HEK293 (cell line): Measurements from ENCODE around the gene MAPRE2.

Experiments used
- CTCF ChIA-PET: fragments of 350-600 bp; formaldehyde crosslinking; extraction: SDS; loops from one replicate; lab custom pipeline; 2021; ENCODE audit warnings: antibody characterized with exemption; lab: Yijun Ruan, JAX
- POLR2A ChIA-PET: fragments of 300-600 bp; formaldehyde crosslinking; extraction: SDS; loops from one replicate; lab custom pipeline; 2020; ENCODE audit warnings: antibody characterized with exemption, inconsistent platforms; lab: Yijun Ruan, JAX
- H3K27ac ChIP-seq: fragments of 200-500 bp; sonication (Bioruptor generic); 2 replicates; pipeline ENCODE4 v1.5.1; 2014; ENCODE audit warnings: low read depth, low read length, control low read depth, inconsistent platforms; ENCODE audit errors: extremely low read depth
- H3K36me3 ChIP-seq, 2 experiments: fragments of 200-500 bp in 1 of 2; sonication (Bioruptor generic) in 1 of 2; 1 replicate in 1 of 2; 2 replicates in 1 of 2; pipeline ENCODE4 v1.5.1; 2014 to 2017; ENCODE audit warnings: inconsistent platforms in 2 of 2, low read length in 2 of 2; ENCODE audit not compliant: control insufficient read depth in 2 of 2, insufficient read depth in 1 of 2
- H3K4me1 ChIP-seq: fragments of 200-500 bp; sonication (Bioruptor generic); 2 replicates; pipeline ENCODE4 v1.5.1; 2014; ENCODE audit warnings: mild to moderate bottlenecking, low read length, inconsistent platforms; ENCODE audit not compliant: control insufficient read depth, insufficient read depth
- H3K4me3 ChIP-seq: 2 replicates; pipeline ENCODE4 v1.5.1; 2011; ENCODE audit warnings: low read depth, mild to moderate bottlenecking, control low read depth, low read length, moderate library complexity
- H3K9me3 ChIP-seq: fragments of 200-500 bp; sonication (Bioruptor generic); 2 replicates; pipeline ENCODE4 v1.5.1; 2014; ENCODE audit warnings: low read depth, low read length, inconsistent platforms; ENCODE audit not compliant: control insufficient read depth, insufficient read depth
- BCL11B ChIP-seq: fragments of 450-650 bp; formaldehyde crosslinking; IDR thresholded peaks from 2 replicates; pipeline ENCODE4 v1.5.1; 2016; ENCODE audit warnings: low read depth, missing biosample characterization, missing genetic modification characterization
- GLIS1 ChIP-seq: fragments of 450-650 bp; formaldehyde crosslinking; IDR thresholded peaks from 2 replicates; pipeline ENCODE4 v1.5.1; 2016; ENCODE audit warnings: missing biosample characterization, missing genetic modification characterization
- HIC1 ChIP-seq: fragments of 450-650 bp; formaldehyde crosslinking; IDR thresholded peaks from 2 replicates; pipeline ENCODE4 v1.5.1; 2016; ENCODE audit warnings: missing biosample characterization, missing genetic modification characterization
- REPIN1 ChIP-seq: fragments of 450-650 bp; formaldehyde crosslinking; IDR thresholded peaks from 2 replicates; pipeline ENCODE4 v1.5.1; 2017; ENCODE audit warnings: missing biosample characterization, missing genetic modification characterization, low read depth
- ZBTB21 ChIP-seq: fragments of 450-650 bp; formaldehyde crosslinking; IDR thresholded peaks from 2 replicates; pipeline ENCODE4 v1.5.1; 2017; ENCODE audit warnings: missing biosample characterization, missing genetic modification characterization
- ZNF114 ChIP-seq: fragments of 450-650 bp; formaldehyde crosslinking; IDR thresholded peaks from 2 replicates; pipeline ENCODE4 v1.5.0; 2017; ENCODE audit warnings: missing biosample characterization, missing genetic modification characterization
- ZNF140 ChIP-seq: fragments of 450-650 bp; formaldehyde crosslinking; IDR thresholded peaks from 2 replicates; pipeline ENCODE4 v1.5.1; 2016; ENCODE audit warnings: missing biosample characterization, missing genetic modification characterization
- ZNF148 ChIP-seq: fragments of 450-650 bp; formaldehyde crosslinking; IDR thresholded peaks from 2 replicates; pipeline ENCODE4 v1.5.0; 2017; ENCODE audit warnings: missing biosample characterization, missing genetic modification characterization, borderline replicate concordance
- ZNF169 ChIP-seq: fragments of 450-650 bp; formaldehyde crosslinking; IDR thresholded peaks from 2 replicates; pipeline ENCODE4 v1.5.1; 2016; ENCODE audit warnings: missing biosample characterization, missing genetic modification characterization
- ZNF2 ChIP-seq: fragments of 450-650 bp; formaldehyde crosslinking; IDR thresholded peaks from 2 replicates; pipeline ENCODE4 v1.5.1; 2016; ENCODE audit warnings: missing biosample characterization, missing genetic modification characterization
- ZNF354C ChIP-seq: fragments of 450-650 bp; formaldehyde crosslinking; IDR thresholded peaks from 2 replicates; pipeline ENCODE4 v1.5.1; 2016; ENCODE audit warnings: missing biosample characterization, missing genetic modification characterization, low read depth, borderline replicate concordance
- ZNF362 ChIP-seq: fragments of 450-650 bp; formaldehyde crosslinking; IDR thresholded peaks from 2 replicates; pipeline ENCODE4 v1.5.1; 2016; ENCODE audit warnings: missing biosample characterization, missing genetic modification characterization
- ZNF433 ChIP-seq: fragments of 450-650 bp; formaldehyde crosslinking; IDR thresholded peaks from 2 replicates; pipeline ENCODE4 v1.5.1; 2016; ENCODE audit warnings: missing biosample characterization, missing genetic modification characterization, low read depth
- ZNF561 ChIP-seq: fragments of 450-650 bp; IDR thresholded peaks from 2 replicates; pipeline ENCODE4 v1.5.1; 2018; ENCODE audit warnings: missing biosample characterization, missing genetic modification characterization, borderline replicate concordance
- ZNF580 ChIP-seq: fragments of 450-650 bp; formaldehyde crosslinking; IDR thresholded peaks from 2 replicates; pipeline ENCODE4 v1.5.1; 2016; ENCODE audit warnings: missing biosample characterization, missing genetic modification characterization
- ZNF654 ChIP-seq: fragments of 450-650 bp; formaldehyde crosslinking; IDR thresholded peaks from 2 replicates; pipeline ENCODE4 v1.5.1; 2016; ENCODE audit warnings: low read depth, missing biosample characterization, missing genetic modification characterization
- ZNF658 ChIP-seq: fragments of 450-650 bp; formaldehyde crosslinking; IDR thresholded peaks from 2 replicates; pipeline ENCODE4; 2016; ENCODE audit warnings: missing biosample characterization, missing genetic modification characterization
- ZNF677 ChIP-seq: fragments of 450-650 bp; IDR thresholded peaks from 2 replicates; pipeline ENCODE4 v1.5.0; 2018; ENCODE audit warnings: missing biosample characterization, mild to moderate bottlenecking, missing genetic modification characterization, moderate library complexity
- ZNF843 ChIP-seq: fragments of 450-650 bp; formaldehyde crosslinking; IDR thresholded peaks from 2 replicates; pipeline ENCODE4 v1.5.1; 2016; ENCODE audit warnings: missing biosample characterization, missing genetic modification characterization
- ZSCAN4 ChIP-seq: fragments of 450-650 bp; formaldehyde crosslinking; IDR thresholded peaks from 2 replicates; pipeline ENCODE4 v1.5.1; 2017; ENCODE audit warnings: missing biosample characterization, missing genetic modification characterization

Gene MAPRE2

GRCh38 chr18:34993289-34993688, 47.9 kb upstream of the MAPRE2 start:
- Histone ChIP-seq H3K4me3 (no peak overlapping the region), H3K4me1 (no peaks in the 10 kb centered on the region), H3K36me3 (no peaks in the 10 kb centered on the region), H3K27ac (no peak overlapping the region), H3K9me3 (no peaks in the 10 kb centered on the region)
- TF ChIP-seq ZNF677 (no peak), ZSCAN4 (tag by site-specific recombination) (no peak), ZNF354C (tag by site-specific recombination) (no peak), ZNF2 (tag by site-specific recombination) (no peak), ZNF654 (tag by site-specific recombination) (no peak), HIC1 (tag by site-specific recombination) (no peak), GLIS1 (tag by site-specific recombination) (no peak), BCL11B (tag by site-specific recombination) (no peak), ZNF561 (tag by site-specific recombination) (no peak), ZNF148 (tag by site-specific recombination) (no peak)
- ChIA-PET CTCF (interaction anchor here (0.7 to 1.7 kb wide), 5 partner anchors 13 to 241 kb away, joined by 3 to 5 read pairs (median 4); no protein-coding TSS in a partner anchor), POLR2A (interaction anchor here (0.7 kb wide), 1 partner anchor 47 kb away, joined by 4 read pairs; no protein-coding TSS in a partner anchor)

- ChIA-PET CTCF (interaction anchor here (0.6 kb wide), 1 partner anchor 148 kb away, joined by 3 read pairs; no protein-coding TSS in a partner anchor), POLR2A (no interaction called here)
- Histone ChIP-seq H3K4me1 (no peaks in the 10 kb centered on the region), H3K9me3 (no peaks in the 10 kb centered on the region), H3K4me3 (no peak overlapping the region), H3K36me3 (no peaks in the 10 kb centered on the region), H3K27ac (no peak overlapping the region)
- no peak for TF ChIP-seq ZNF580 (tag by site-specific recombination)
- no peak for TF ChIP-seq ZNF362 (tag by site-specific recombination)
- TF ChIP-seq ZNF114 (tag by site-specific recombination): no peak
- no peak for TF ChIP-seq REPIN1 (tag by site-specific recombination)
- TF ChIP-seq ZNF433: no peak
- no peak for TF ChIP-seq ZNF843
- TF ChIP-seq ZNF169 (tag by site-specific recombination): no peak
- TF ChIP-seq GLIS1 (tag by site-specific recombination): no peak
- TF ChIP-seq ZNF658: no peak
- TF ChIP-seq ZNF140 (tag by site-specific recombination): no peak
- no peak for TF ChIP-seq ZBTB21
- TF ChIP-seq, all 188 proteins: peak for 0
Observed at GRCh38 chr18:34995746-34996145, 45.5 kb upstream of the MAPRE2 start.
